Activated effector memory CD4-positive, alpha-beta T cell treated with anti-CD3 and anti-CD28 coated beads, Interleukin-2, amount 50 U/mL, for 16 hours (primary cell): Measurements from ENCODE around the gene PRM2.

Source experiments
- DNase-seq: peaks from one replicate; pipeline ENCODE4 v3.0.0-alpha.2; 2020

Gene PRM2

GRCh38 chr16:11258553-11259492, 17.5 kb downstream of the PRM2 start:
- DNase-seq = peak; percentile 73

GRCh38 chr16:11257131-11257938, 18.9 kb downstream of the PRM2 start:
- peak; percentile 84 for DNase-seq

DNA sequence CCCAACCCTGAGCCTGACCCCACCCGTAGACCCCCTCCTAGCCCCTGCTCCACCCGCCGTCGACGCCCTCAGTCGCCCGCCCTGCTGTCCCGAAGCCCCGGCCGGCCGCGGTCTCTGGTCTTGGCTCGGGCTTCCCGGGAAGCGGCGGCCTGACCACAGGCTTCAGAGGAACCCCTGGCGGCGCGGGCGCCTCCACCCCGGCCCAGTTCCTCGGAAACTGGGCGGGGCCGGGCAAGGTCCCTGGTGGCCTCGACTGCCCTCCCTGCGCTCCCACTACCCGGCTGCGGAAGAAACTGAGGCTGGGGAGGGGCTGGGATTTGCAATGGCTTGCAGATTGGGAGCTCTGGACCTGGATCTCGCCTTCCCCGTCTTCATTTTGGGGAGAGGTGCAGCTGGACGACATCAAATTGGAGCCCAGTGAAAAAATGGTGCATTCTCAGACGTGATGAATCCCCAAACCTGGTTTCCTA, 19.6 kb downstream of the PRM2 start:
- peak; percentile 81 for DNase-seq

DNA sequence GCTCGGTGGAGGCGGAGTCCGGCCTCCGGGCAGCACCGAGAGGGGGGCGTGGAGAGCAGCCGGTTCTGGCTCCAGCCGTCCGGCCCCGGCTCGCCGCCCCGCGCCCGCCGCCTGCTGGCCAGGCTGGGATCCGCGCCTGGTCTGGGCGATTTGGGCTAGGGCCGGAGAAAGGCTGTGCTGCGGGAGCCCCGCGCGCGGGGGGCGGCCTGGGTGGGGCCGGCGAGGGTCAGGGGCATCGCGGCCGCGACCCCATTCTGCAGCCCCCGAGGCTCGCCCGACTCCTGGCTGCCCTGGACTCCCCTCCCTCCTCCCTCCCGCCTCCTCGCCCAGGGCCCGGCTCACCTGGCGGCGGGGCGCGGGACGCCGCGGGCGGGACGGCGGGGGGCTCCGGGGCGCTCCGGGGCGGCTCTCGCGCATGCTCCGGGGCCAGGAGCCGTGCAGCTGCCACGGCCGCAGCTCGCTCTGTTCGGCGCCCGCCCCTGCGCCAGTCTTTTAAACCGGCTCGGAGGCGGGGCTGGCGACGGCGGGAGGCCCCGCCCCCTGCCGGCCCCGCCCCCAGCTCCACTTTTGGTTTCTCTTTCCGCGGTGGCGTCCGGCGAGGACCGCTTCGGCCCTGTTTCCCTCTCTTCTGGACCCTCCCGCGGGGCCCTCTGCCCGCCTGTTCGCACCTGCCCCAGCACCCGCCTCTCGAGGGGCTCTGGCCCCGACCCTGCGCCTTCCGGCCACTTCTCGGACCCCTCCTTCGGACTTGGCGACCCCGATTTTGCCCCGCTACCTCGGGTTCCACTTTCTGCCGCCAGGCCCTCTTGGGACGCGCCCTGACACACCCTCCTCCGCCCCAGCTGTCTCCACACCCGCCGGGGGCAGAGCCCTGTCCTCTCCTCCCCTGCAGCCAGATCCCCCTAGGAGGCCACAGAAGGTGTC, 20.3 kb downstream of the PRM2 start, which contains the start of gene SOCS1:
Gene SOCS1, minus strand, starts transcription at position 468 of the 924 bp plus-strand sequence. CDS start 726 bp downstream, outside the sequence.
- peak; percentile 96 for DNase-seq

DNA sequence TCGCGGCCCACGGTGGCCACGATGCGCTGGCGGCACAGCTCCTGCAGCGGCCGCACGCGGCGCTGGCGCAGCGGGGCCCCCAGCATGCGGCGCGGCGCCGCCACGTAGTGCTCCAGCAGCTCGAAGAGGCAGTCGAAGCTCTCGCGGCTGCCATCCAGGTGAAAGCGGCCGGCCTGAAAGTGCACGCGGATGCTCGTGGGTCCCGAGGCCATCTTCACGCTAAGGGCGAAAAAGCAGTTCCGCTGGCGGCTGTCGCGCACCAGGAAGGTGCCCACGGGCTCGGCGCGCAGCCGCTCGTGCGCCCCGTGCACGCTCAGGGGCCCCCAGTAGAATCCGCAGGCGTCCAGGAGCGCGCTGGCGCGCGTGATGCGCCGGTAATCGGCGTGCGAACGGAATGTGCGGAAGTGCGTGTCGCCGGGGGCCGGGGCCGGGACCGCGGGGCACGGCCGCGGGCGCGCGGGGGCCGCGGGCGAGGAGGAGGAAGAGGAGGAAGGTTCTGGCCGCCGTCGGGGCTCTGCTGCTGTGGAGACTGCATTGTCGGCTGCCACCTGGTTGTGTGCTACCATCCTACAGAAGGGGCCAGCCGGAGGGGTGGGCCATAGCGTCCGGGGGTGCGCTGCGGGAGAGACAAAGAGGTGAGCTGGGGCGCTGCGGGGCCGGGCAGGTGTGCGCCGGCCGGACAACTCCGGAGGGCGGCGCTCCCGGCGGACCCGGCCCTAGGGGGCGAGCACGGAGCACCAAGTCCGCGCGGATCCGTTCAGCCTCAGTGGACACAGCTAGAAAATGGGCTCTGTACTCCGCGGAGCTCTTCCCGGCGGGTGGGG, 21.2 kb downstream of the PRM2 start:
- peak; percentile 86 for DNase-seq

DNA sequence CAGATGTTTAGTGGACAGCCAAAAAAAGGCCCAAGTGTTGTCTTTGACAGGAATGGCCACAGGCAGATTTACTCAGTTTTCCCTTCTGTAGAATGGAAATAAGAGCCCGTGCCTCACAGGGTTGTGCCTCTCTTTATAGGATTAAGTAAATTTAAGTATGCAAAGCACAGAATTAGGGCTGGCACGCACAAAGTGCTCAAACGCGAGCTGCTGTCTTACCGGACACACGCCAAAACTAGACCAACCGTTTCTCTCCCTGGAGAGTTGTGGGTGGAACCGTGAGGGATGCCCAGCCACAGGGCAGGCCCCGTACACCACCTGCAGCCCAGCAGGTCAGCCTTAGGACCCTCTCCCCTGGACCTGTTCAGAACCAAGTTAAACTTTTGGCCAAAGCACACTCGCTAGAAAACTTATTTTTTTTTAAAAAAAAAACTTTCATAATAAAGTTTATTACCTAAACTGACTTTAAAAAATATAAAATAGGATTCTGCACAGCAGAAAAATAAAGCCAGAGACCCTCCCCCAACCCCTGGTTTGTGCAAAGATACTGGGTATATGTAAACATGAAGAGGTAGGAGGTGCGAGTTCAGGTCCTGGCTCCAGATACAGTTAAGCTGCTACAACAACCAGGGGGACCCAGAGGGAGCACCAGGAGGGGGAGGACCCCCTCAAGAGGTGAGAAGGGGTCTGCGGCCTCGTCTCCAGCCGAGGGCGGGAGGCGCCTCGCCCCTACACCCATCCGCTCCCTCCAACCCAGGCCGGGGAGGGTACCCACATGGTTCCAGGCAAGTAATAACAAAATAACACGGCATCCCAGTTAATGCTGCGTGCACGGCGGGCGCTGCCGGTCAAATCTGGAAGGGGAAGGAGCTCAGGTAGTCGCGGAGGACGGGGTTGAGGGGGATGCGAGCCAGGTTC, 22.0 kb downstream of the PRM2 start:
- peak; percentile 69 for DNase-seq

- DNase-seq = peak; percentile 79
Observed at GRCh38 chr16:11253009-11253994, 23.0 kb downstream of the PRM2 start.

- DNase-seq = no peak
Observed at GRCh38 chr16:11252482-11252931, 23.8 kb downstream of the PRM2 start.

DNA sequence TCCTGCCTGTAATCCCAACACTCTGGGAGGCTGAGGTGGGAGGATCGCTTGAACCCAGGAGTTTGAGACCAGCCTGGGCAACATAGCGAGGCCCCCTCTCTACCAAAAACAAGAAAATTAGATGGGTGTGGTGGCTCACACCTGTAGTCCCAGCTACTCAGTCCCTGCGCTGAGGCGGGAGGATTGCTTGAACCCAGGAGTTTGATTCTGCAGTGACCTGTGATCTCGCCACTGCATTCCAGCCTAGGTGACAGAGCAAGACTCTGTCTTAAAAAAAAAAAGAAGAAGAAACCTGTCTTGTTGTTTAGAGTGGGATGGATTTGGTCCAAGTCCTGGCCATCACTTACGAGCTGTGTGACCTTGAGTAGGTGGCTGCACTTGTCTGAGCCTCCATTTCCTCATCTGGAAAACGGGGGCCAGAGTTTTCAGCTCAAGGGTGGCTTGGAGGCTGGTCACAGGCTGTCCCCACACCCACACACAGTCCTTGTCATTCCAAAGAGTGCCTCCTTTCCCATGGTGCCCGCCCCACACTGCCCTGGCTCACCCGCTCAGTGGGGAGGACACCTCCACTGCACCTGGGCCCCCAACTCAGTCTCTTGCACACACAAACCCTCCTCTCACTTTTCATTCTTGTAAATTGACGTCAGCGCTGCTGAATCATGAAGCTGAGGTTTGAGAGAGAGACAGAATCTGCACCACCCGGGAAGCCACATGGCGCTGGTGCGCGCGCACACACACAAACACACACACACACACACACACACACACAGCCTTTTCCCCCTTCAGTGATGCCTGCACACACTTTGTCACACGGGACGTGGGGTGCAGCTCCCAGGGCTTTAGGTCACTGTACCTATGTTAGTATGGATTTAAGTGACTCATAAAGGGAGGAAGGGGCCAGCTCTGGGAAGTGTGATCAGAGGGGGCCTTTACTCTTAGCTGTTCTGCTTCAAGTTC, 24.5 kb downstream of the PRM2 start:
- DNase-seq = peak; percentile 90

GRCh38 chr16:11250786-11251524, 25.3 kb downstream of the PRM2 start:
- DNase-seq = no peak

DNA sequence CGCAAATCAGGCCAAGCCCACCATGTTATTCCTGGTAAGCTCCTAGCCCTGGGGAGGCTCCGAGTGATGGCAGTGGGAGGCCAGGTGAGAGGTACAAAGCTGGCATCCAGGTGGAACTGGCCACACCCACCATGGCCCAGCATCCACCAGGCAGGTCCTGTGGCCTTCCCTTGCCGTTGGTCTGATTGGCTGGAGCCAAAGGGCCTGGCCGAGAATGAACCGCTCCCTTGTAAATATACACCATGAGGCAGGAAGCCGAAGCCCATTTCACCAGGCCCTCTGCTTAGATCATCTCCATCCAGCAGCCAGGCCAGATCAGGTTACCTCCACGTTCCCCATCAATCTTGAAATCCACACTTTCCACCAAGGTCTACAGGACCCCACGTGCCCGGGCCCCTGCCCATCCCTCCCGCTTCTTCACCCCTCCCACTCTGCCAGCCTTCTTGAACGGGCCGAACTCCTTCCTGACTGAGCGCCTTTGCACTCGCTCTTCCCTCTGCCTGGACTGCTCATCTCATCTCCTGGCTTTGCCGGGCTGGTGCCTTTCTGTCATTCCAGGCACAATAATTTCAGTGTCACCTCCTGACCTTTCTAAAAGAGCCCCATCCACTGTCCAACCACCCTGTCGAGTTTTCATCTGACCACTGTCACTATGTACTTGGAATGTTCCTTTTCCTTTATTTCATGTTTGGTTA, 26.0 kb downstream of the PRM2 start:
- no peak for DNase-seq

DNA sequence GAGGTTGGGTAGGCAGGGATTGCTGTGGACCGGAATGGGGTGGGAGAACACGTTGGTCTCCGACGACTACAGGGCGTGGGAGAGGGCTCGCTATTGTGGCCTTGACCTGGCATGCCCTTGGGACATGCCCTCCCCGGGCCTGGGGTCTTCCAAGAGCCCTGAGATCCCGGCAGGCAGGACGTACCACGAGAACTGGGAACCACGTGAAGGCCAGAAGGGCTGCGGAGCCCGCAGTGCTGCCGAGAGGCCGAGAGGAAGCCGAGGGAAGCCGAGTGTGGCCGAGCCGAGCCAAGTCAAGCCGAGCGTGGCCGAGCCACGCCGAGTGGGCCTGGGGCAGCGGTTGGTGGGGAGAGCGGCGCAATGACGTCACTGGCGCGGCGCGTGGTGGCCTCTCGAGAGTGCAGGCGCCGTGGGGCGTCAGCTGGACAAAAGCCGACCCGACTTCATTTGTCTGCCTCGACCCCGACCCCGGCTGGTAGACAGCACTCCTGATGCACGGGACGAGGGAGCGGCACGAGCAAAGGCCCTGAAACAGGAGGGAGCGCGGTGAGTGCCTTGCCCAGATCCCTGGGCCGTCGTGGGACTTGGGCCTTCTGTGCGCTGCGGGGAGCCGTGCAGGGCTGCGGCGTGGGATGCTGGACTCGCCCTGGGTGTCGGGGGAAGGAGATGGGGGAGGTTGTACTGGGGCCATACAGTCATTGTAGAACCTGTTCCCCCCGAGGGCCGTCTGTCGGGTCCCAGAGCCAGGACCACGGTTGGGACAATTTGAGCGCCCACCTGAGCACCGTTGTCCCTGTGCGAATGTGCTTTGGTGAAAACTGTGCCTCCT, 26.8 kb downstream of the PRM2 start:
- DNase-seq = no peak

GRCh38 chr16:11248133-11248532, 28.1 kb downstream of the PRM2 start:
- no peak for DNase-seq

GRCh38 chr16:11245988-11246387, 30.3 kb downstream of the PRM2 start:
- DNase-seq = no peak

DNA sequence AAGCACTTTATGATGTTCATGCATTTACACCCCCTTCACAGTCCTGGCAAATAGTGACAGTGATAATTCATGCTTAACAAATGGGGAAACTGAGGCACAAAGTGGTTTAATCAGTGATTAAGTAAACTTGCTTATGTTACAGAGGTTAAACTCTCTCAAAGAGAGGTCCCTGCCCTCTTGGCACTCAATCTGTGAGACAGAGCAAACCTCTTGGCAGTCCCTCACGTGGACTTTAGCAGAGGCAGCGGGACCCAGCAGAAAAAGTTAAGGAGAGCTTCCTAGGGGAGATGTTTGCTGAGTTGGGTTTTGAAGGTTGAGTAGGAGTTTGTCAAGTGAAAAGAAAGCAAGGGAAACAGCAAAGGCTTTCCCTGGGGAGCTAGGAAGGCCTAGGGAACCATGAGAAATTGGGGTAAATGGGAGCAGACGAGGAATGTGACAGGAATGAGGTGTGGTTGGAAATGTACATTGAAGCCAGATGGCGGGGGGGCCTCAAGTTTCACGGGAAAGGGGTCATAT, 31.0 kb downstream of the PRM2 start:
- no peak for DNase-seq
